Measurements from ENCODE around the gene KCNJ3.

The KCNJ3 gene

GRCh38 chr2:154707994-154708575, 9.6 kb downstream of the KCNJ3 start:
- DNase-seq, result no peak

- DNase-seq, result no peak
Measured at GRCh38 chr2:154709215-154709614, 10.7 kb downstream of the KCNJ3 start.

GRCh38 chr2:154710078-154710477, 11.6 kb downstream of the KCNJ3 start:
- DNase-seq, result no peak

GRCh38 chr2:154710685-154711084, 12.2 kb downstream of the KCNJ3 start:
- no peak for DNase-seq

- DNase-seq, result no peak
Measured at GRCh38 chr2:154713675-154714074, 15.2 kb downstream of the KCNJ3 start.

GRCh38 chr2:154720651-154721050, 22.2 kb downstream of the KCNJ3 start:
- DNase-seq, result no peak

GRCh38 chr2:154724194-154724797, 25.8 kb downstream of the KCNJ3 start:
- DNase-seq, result no peak

- no peak for DNase-seq
Measured at GRCh38 chr2:154740361-154740760, 41.9 kb downstream of the KCNJ3 start.

- DNase-seq, result no peak
Measured at GRCh38 chr2:154758871-154759270, 60.4 kb downstream of the KCNJ3 start.

- no peak for DNase-seq
Measured at GRCh38 chr2:154762638-154763037, 64.1 kb downstream of the KCNJ3 start.

GRCh38 chr2:154771664-154772284, 73.3 kb downstream of the KCNJ3 start:
- no peak for DNase-seq

GRCh38 chr2:154776825-154777224, 78.3 kb downstream of the KCNJ3 start:
- DNase-seq, result no peak

- DNase-seq, result no peak
Measured at GRCh38 chr2:154794406-154794805, 95.9 kb downstream of the KCNJ3 start.

GRCh38 chr2:154795651-154796050, 97.2 kb downstream of the KCNJ3 start:
- DNase-seq, result no peak

- no peak for DNase-seq
Measured at GRCh38 chr2:154804451-154804850, 106.0 kb downstream of the KCNJ3 start.

- no peak for DNase-seq
Measured at GRCh38 chr2:154813636-154814035, 115.1 kb downstream of the KCNJ3 start.

GRCh38 chr2:154814856-154815255, 116.4 kb downstream of the KCNJ3 start:
- DNase-seq, result no peak

- no peak for DNase-seq
Measured at GRCh38 chr2:154825358-154825757, 126.9 kb downstream of the KCNJ3 start.

GRCh38 chr2:154826827-154827226, 128.3 kb downstream of the KCNJ3 start:
- no peak for DNase-seq

- no peak for DNase-seq
Measured at GRCh38 chr2:154827286-154827685, 128.8 kb downstream of the KCNJ3 start.

GRCh38 chr2:154832711-154833110, 134.2 kb downstream of the KCNJ3 start:
- DNase-seq, result no peak

- no peak for DNase-seq
Measured at GRCh38 chr2:154836632-154837031, 138.1 kb downstream of the KCNJ3 start.

GRCh38 chr2:154837035-154837434, 138.5 kb downstream of the KCNJ3 start:
- no peak for DNase-seq

- no peak for DNase-seq
Measured at GRCh38 chr2:154844513-154844912, 146.0 kb downstream of the KCNJ3 start.

GRCh38 chr2:154846842-154847241, 148.3 kb downstream of the KCNJ3 start:
- DNase-seq, result no peak

Measured in stimulated activated CD4-positive, alpha-beta T cell treated with anti-CD3 and anti-CD28 coated beads, Interleukin-4, amount 100 ng/mL, for 1 hour (primary cell).